IMR-90 (cell line): ENCODE data around the gene RBKS. TPM values are rescaled to one million over a fixed set of nuclear protein-coding genes. Genes with fewer than 3 reads are reported as not detected.

Experiments used
- ATAC-seq: fragments of 200-7000 bp; cut with Tn5 transposase; 2 replicates; pipeline ENCODE4 v1.9.1; 2020; ENCODE audit warnings: low read depth, mild to moderate bottlenecking, moderate library complexity
- BruUV-seq: library from RNA; stranded (reverse); fragments of 400-500 nt; replicated peaks from 2 replicates; lab custom pipeline; 2021; lab: Mats Ljungman, UMichigan
- CTCF ChIA-PET: fragments of 300-600 bp; formaldehyde crosslinking; extraction: SDS; loops from one replicate; lab custom pipeline; 2021; ENCODE audit warnings: antibody characterized with exemption; lab: Yijun Ruan, JAX
- POLR2A ChIA-PET: fragments of 300-600 bp; sonication (Branson Sonifier 250); formaldehyde crosslinking; loops from one replicate; lab custom pipeline; 2022; ENCODE audit warnings: antibody characterized with exemption; ENCODE audit not compliant: unreplicated experiment; lab: Charles Lee
- DNase-seq: peaks from one replicate; pipeline ENCODE4 v3.0.0; 2013
- H2AFZ ChIP-seq: replicated peaks from 2 replicates; pipeline ENCODE3; 2013; ENCODE audit warnings: low read length, mild to moderate bottlenecking; ENCODE audit not compliant: poor library complexity
- H2AK5ac ChIP-seq: 2 replicates; pipeline ENCODE4 v1.6.1; 2013; ENCODE audit warnings: low read depth, low read length, inconsistent platforms
- H2AK9ac ChIP-seq: replicated peaks from 2 replicates; pipeline ENCODE3; 2013; ENCODE audit warnings: mild to moderate bottlenecking, low read depth, low read length, moderate library complexity; ENCODE audit not compliant: poor library complexity
- H2BK120ac ChIP-seq: 2 replicates; pipeline ENCODE4 v1.6.1; 2013; ENCODE audit warnings: low read depth, low read length, inconsistent platforms
- H2BK15ac ChIP-seq: 3 replicates; pipeline ENCODE4 v1.6.1; 2013; ENCODE audit warnings: low read depth, low read length, inconsistent platforms
- H2BK20ac ChIP-seq: 2 replicates; pipeline ENCODE4 v1.6.1; 2013; ENCODE audit warnings: low read depth, mild to moderate bottlenecking, inconsistent platforms, low read length, moderate library complexity
- H2BK5ac ChIP-seq: 2 replicates; pipeline ENCODE4 v1.6.1; 2013; ENCODE audit warnings: mild to moderate bottlenecking, low read depth, low read length, inconsistent platforms; ENCODE audit not compliant: poor library complexity, severe bottlenecking
- H3K14ac ChIP-seq: replicated peaks from 2 replicates; pipeline ENCODE4 v1.6.1; 2013; ENCODE audit warnings: low read depth, low read length, inconsistent platforms
- H3K18ac ChIP-seq: 2 replicates; pipeline ENCODE4 v1.6.1; 2013; ENCODE audit warnings: low read depth, low read length, control low read depth
- H3K23ac ChIP-seq: 2 replicates; pipeline ENCODE4 v1.6.1; 2013; ENCODE audit warnings: low read depth, low read length, inconsistent platforms
- H3K27ac ChIP-seq: 2 replicates; pipeline ENCODE4 v1.5.1; 2013; ENCODE audit warnings: mild to moderate bottlenecking, control low read depth, low read length; ENCODE audit not compliant: insufficient read depth
- H3K27me3 ChIP-seq: 2 replicates; pipeline ENCODE4 v1.6.1; 2013; ENCODE audit warnings: low read length; ENCODE audit not compliant: control insufficient read depth, insufficient read depth
- H3K36me3 ChIP-seq: 2 replicates; pipeline ENCODE4 v1.6.1; 2013; ENCODE audit warnings: low read length, mixed read lengths; ENCODE audit not compliant: control insufficient read depth, insufficient read depth
- H3K4ac ChIP-seq: 2 replicates; pipeline ENCODE4 v1.6.1; 2013; ENCODE audit warnings: low read depth, low read length, inconsistent platforms
- H3K4me1 ChIP-seq: 2 replicates; pipeline ENCODE4 v1.6.1; 2013; ENCODE audit warnings: low read length, mixed read lengths; ENCODE audit not compliant: control insufficient read depth, insufficient read depth
- H3K4me2 ChIP-seq: 2 replicates; pipeline ENCODE4 v1.6.1; 2013; ENCODE audit warnings: low read depth, mild to moderate bottlenecking, control low read depth, low read length, moderate library complexity
- H3K4me3 ChIP-seq: 2 replicates; pipeline ENCODE4 v1.5.1; 2013; ENCODE audit warnings: low read depth, mild to moderate bottlenecking, control low read depth, low read length, moderate library complexity; ENCODE audit not compliant: insufficient read depth
- H3K56ac ChIP-seq: 2 replicates; pipeline ENCODE4 v1.6.1; 2013; ENCODE audit warnings: low read length, inconsistent platforms; ENCODE audit not compliant: insufficient read depth; ENCODE audit errors: extremely low read depth
- H3K79me1 ChIP-seq, 2 experiments: 2 replicates each; pipeline ENCODE4 v1.6.1; 2013; ENCODE audit warnings: low read length in 2 of 2, inconsistent platforms in 1 of 2, low read depth in 1 of 2
- H3K9ac ChIP-seq: 2 replicates; pipeline ENCODE4 v1.6.1; 2013; ENCODE audit warnings: low read depth, low read length, control low read depth
- H3K9me1 ChIP-seq: 2 replicates; pipeline ENCODE4 v1.6.1; 2013; ENCODE audit warnings: low read length, inconsistent platforms; ENCODE audit not compliant: insufficient read depth
- H3K9me3 ChIP-seq: 2 replicates; pipeline ENCODE4 v1.6.1; 2013; ENCODE audit warnings: low read length; ENCODE audit not compliant: control insufficient read depth, insufficient read depth
- H4K20me1 ChIP-seq: 2 replicates; pipeline ENCODE4 v1.6.1; 2013; ENCODE audit warnings: low read length, inconsistent platforms; ENCODE audit not compliant: insufficient read depth
- H4K5ac ChIP-seq: 2 replicates; pipeline ENCODE4 v1.6.1; 2013; ENCODE audit warnings: mild to moderate bottlenecking, low read depth, low read length, control low read depth
- H4K8ac ChIP-seq, 2 experiments: 2 replicates each; pipeline ENCODE4 v1.6.1; 2013; ENCODE audit warnings: low read depth in 2 of 2, low read length in 2 of 2, control low read depth in 1 of 2, inconsistent platforms in 1 of 2
- H4K91ac ChIP-seq: 2 replicates; pipeline ENCODE4 v1.6.1; 2013; ENCODE audit warnings: low read depth, low read length, inconsistent platforms; ENCODE audit not compliant: insufficient read depth
- BHLHE40 ChIP-seq: fragments of 150-350 bp; IDR thresholded peaks from 2 replicates; pipeline ENCODE4 v1.6.1; 2016; ENCODE audit warnings: mild to moderate bottlenecking, low read depth, low read length
- CEBPB ChIP-seq: IDR thresholded peaks from 2 replicates; pipeline ENCODE4 v1.6.1; 2012; ENCODE audit warnings: low read depth, low read length, improper control_type of control experiment
- CHD1 ChIP-seq: IDR thresholded peaks from 2 replicates; pipeline ENCODE4 v1.6.1; 2012; ENCODE audit warnings: low read depth, low read length, improper control_type of control experiment
- FOS ChIP-seq: fragments of 150-350 bp; IDR thresholded peaks from 2 replicates; pipeline ENCODE4 v1.6.1; 2016; ENCODE audit warnings: low read depth, low read length
- MAFK ChIP-seq: IDR thresholded peaks from 2 replicates; pipeline ENCODE4 v1.6.1; 2012; ENCODE audit warnings: low read depth, low read length, improper control_type of control experiment
- MAZ ChIP-seq: IDR thresholded peaks from 2 replicates; pipeline ENCODE4 v1.6.1; 2012; ENCODE audit warnings: low read depth, mild to moderate bottlenecking, low read length, improper control_type of control experiment, moderate library complexity, borderline replicate concordance
- MXI1 ChIP-seq: IDR thresholded peaks from 2 replicates; pipeline ENCODE4 v1.6.1; 2012; ENCODE audit warnings: low read depth, mild to moderate bottlenecking, low read length, moderate library complexity, borderline replicate concordance
- NFE2L2 ChIP-seq: fragments of 150-350 bp; IDR thresholded peaks from 2 replicates; pipeline ENCODE4 v1.6.1; 2016; ENCODE audit warnings: low read depth, mild to moderate bottlenecking, low read length
- POLR2A ChIP-seq: IDR thresholded peaks from 2 replicates; pipeline ENCODE4 v1.6.1; 2012; ENCODE audit warnings: mild to moderate bottlenecking, low read depth, low read length
- RAD21 ChIP-seq: IDR thresholded peaks from 2 replicates; pipeline ENCODE4 v1.6.1; 2012; ENCODE audit warnings: low read length, improper control_type of control experiment
- RCOR1 ChIP-seq: IDR thresholded peaks from 2 replicates; pipeline ENCODE4 v1.6.1; 2012; ENCODE audit warnings: mild to moderate bottlenecking, low read length, improper control_type of control experiment; ENCODE audit not compliant: insufficient replicate concordance
- RFX5 ChIP-seq: IDR thresholded peaks from 2 replicates; pipeline ENCODE4 v1.8.0; 2012; ENCODE audit warnings: low read depth, mild to moderate bottlenecking, low read length, moderate library complexity
- SMC3 ChIP-seq: fragments of 150-350 bp; IDR thresholded peaks from 2 replicates; pipeline ENCODE4 v1.6.1; 2016; ENCODE audit warnings: low read depth, mild to moderate bottlenecking, antibody characterized with exemption, low read length, moderate library complexity
- WGBS, 2 experiments: methylation state at CpG; one replicate each; pipeline versions ENCODE4 v1.1.5 to v1.1.7; 2013; ENCODE audit warnings: missing lambda C conversion rate in 2 of 2; ENCODE audit not compliant: insufficient read length in 1 of 2; ENCODE audit errors: extremely low coverage in 2 of 2; 5-methylcytosine and 5-hydroxymethylcytosine counted together
- dilution Hi-C: fragments of 300-500 bp; cut with HindIII; formaldehyde crosslinking; loops from one replicate; pipeline ENCODE4 v1.14.3; 2018; ENCODE audit warnings: low sequenced_read_pairs; ENCODE audit not compliant: unreplicated experiment
- in situ Hi-C: fragments of 300-500 bp; cut with MboI; formaldehyde crosslinking; loops from 3 replicates; pipeline ENCODE4 v1.14.3; 2019; ENCODE audit warnings: low sequenced_read_pairs, inconsistent platforms, mixed read lengths
- intact Hi-C: fragments of 100-400 bp; cut with micrococcal nuclease; formaldehyde crosslinking; loops from 2 replicates; pipeline ENCODE4 v1.10.0; 2022
- polyA plus RNA-seq, 3 experiments: library from polyadenylated mRNA; depleted of rRNA; stranded (reverse); fragments of >200 nt; gene quantifications; 2 replicates each; pipeline ENCODE4 v1.2.3, GENCODE V29; 2012; ENCODE audit warnings: low replicate concordance in 1 of 3
- total RNA-seq: library from RNA; depleted of rRNA; stranded (reverse); fragments of >200 nt; gene quantifications from 2 replicates; pipeline ENCODE4 v1.2.3, GENCODE V29; 2012
- TF ChIP-seq, protein P1 (sequence below): conservative IDR thresholded peaks from 2 replicates; pipeline ENCODE4 v1.5.1; 2012; ENCODE audit warnings: mild to moderate bottlenecking, low read depth, low read length, improper control_type of control experiment
- TF ChIP-seq, protein P2 (sequence below): fragments of 150-350 bp; IDR thresholded peaks from 2 replicates; pipeline ENCODE4 v1.6.1; 2016; ENCODE audit warnings: low read depth, mild to moderate bottlenecking, low read length, moderate library complexity, borderline replicate concordance
- TF ChIP-seq, protein P3 (sequence below): fragments of 150-350 bp; IDR thresholded peaks from 2 replicates; pipeline ENCODE4 v1.6.1; 2017; ENCODE audit warnings: mild to moderate bottlenecking, antibody characterized with exemption, low read length, low read depth

The RBKS gene
- total and polyA plus RNA-seq, 2 of the 4 experiments (the other 2 are of a cell fraction): 1.1 to 1.4 TPM

DNA sequence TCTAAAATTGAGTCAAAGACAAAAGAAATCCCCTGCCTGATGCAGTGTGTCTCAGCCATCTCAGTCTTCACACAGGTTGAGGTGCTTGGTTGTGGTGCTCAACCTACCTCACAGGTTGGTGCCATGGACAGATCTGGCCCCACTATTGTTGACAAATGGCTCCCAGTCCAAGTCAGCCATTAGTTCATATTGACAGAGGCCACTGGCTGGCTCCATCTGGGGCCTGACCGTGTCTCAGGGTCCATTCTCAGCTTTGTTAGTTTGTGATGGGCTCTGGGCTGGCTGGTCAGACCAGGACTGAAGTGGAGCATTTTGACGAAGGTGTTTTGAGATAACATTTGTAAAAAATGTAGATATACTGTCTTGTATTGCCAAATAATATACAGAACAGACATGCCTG lies 81.8 kb downstream of the RBKS start:
- Histone ChIP-seq H3K9me3 (no peaks in the 10 kb centered on the region), H4K91ac (peak overlapping the region; percentile 69; the same call in 1 of the 2 replicates), H3K79me1 (peaks cover 0 to 8% of the 10 kb centered on the region in 2 experiments; a peak in 2 of 4 replicates), H2BK15ac (peak overlapping the region; percentile 84; the same call in 1 of the 3 replicates), H3K9me1 (peaks cover 11% of the 10 kb centered on the region; the same call in 1 of the 2 replicates), H3K18ac (peak overlapping the region; percentile 37; the same call in 1 of the 2 replicates), H2AK9ac (peak overlapping the region; percentile 53), H2AFZ (peak overlapping the region; percentile 11), H3K4me3 (no peak overlapping the region), H3K36me3 (no peaks in the 10 kb centered on the region), H2BK5ac (peak overlapping the region; percentile 38), H3K4me2 (no peak overlapping the region), H3K4ac (peak overlapping the region; percentile 68), H4K5ac (no peak overlapping the region), H3K27ac (no peak overlapping the region), H2AK5ac (peak overlapping the region; percentile 94), H3K14ac (no peak overlapping the region), H2BK120ac (peak overlapping the region; percentile 59), H4K20me1 (no peaks in the 10 kb centered on the region), H3K23ac (no peak overlapping the region; the same call in 1 of the 2 replicates), H3K27me3 (no peaks in the 10 kb centered on the region), H3K4me1 (peaks cover 13% of the 10 kb centered on the region), H3K9ac (no peak overlapping the region), H4K8ac (0 out of 4 replicates have a peak overlapping the region, but pooled peaks have one; percentile 4 to 27), H2BK20ac (peak overlapping the region; percentile 80), H3K56ac (no peak overlapping the region)
- no CpG with 5 or more reads among the region's 2 CpGs for WGBS, 2 experiments
- in situ Hi-C loops (no loop called here), dilution Hi-C loops (no loop called here), intact Hi-C loops (no loop called here)
- ChIA-PET CTCF (no interaction called here), POLR2A (no interaction called here)
- no peak for DNase-seq
- ATAC-seq: no peak
- TF ChIP-seq RCOR1: no peak
- no peak for TF ChIP-seq CHD1
- TF ChIP-seq NFE2L2: no peak
- TF ChIP-seq, protein P1, sequence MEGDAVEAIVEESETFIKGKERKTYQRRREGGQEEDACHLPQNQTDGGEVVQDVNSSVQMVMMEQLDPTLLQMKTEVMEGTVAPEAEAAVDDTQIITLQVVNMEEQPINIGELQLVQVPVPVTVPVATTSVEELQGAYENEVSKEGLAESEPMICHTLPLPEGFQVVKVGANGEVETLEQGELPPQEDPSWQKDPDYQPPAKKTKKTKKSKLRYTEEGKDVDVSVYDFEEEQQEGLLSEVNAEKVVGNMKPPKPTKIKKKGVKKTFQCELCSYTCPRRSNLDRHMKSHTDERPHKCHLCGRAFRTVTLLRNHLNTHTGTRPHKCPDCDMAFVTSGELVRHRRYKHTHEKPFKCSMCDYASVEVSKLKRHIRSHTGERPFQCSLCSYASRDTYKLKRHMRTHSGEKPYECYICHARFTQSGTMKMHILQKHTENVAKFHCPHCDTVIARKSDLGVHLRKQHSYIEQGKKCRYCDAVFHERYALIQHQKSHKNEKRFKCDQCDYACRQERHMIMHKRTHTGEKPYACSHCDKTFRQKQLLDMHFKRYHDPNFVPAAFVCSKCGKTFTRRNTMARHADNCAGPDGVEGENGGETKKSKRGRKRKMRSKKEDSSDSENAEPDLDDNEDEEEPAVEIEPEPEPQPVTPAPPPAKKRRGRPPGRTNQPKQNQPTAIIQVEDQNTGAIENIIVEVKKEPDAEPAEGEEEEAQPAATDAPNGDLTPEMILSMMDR: no peak
- no peak for TF ChIP-seq POLR2A
- TF ChIP-seq RAD21: no peak
- no peak for TF ChIP-seq RFX5
- TF ChIP-seq, protein P2, sequence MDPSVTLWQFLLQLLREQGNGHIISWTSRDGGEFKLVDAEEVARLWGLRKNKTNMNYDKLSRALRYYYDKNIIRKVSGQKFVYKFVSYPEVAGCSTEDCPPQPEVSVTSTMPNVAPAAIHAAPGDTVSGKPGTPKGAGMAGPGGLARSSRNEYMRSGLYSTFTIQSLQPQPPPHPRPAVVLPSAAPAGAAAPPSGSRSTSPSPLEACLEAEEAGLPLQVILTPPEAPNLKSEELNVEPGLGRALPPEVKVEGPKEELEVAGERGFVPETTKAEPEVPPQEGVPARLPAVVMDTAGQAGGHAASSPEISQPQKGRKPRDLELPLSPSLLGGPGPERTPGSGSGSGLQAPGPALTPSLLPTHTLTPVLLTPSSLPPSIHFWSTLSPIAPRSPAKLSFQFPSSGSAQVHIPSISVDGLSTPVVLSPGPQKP: no peak
- no peak for TF ChIP-seq FOS
- TF ChIP-seq BHLHE40: no peak
- no peak for TF ChIP-seq MAZ
- TF ChIP-seq, protein P3, sequence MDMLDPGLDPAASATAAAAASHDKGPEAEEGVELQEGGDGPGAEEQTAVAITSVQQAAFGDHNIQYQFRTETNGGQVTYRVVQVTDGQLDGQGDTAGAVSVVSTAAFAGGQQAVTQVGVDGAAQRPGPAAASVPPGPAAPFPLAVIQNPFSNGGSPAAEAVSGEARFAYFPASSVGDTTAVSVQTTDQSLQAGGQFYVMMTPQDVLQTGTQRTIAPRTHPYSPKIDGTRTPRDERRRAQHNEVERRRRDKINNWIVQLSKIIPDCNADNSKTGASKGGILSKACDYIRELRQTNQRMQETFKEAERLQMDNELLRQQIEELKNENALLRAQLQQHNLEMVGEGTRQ: no peak
- no peak for TF ChIP-seq MAFK
- no peak for TF ChIP-seq MXI1
- no peak for TF ChIP-seq CEBPB
- no peak for TF ChIP-seq SMC3
- BruUV-seq: no TSS peak
